ENCODE results near the gene LIMA1. TPM values are rescaled to one million over a fixed set of nuclear protein-coding genes. Genes with fewer than 3 reads are reported as not detected.
"Not testable (repeated sequence)": the region's sequence is repeated elsewhere in the genome, so short reads cannot be mapped to it uniquely, and the experiment has no call there.

LIMA1 gene
- total RNA-seq, 1 donor from 2014 or later = 25.5 TPM

- H3K4me3 Mint-ChIP-seq = no peak overlapping the region
- no peaks in the 10 kb centered on the region for H3K27me3 Mint-ChIP-seq (ENCODE audit: low read depth)
- DNase-seq (ENCODE audit: low read depth, low spot score) = no peak
- H3K36me3 Mint-ChIP-seq (ENCODE audit: low read depth) = no peaks in the 10 kb centered on the region
- H3K9me3 Mint-ChIP-seq = no peaks in the 10 kb centered on the region
- H3K4me1 Mint-ChIP-seq = no peaks in the 10 kb centered on the region
- no peak for TF ChIP-seq CTCF (conservative IDR thresholded peaks at IDR 0.05)
- H3K27ac Mint-ChIP-seq (ENCODE audit: unreplicated experiment) = no peak overlapping the region
Measured at GRCh38 chr12:50252977-50253602, 30.2 kb downstream of the LIMA1 start.

- TF ChIP-seq CTCF (conservative IDR thresholded peaks at IDR 0.05) = no peak
- Mint-ChIP-seq H3K36me3 (ENCODE audit: low read depth) (no peaks in the 10 kb centered on the region), H3K27me3 (ENCODE audit: low read depth) (no peaks in the 10 kb centered on the region), H3K27ac (ENCODE audit: unreplicated experiment) (no peak overlapping the region), H3K4me3 (no peak overlapping the region), H3K9me3 (no peaks in the 10 kb centered on the region), H3K4me1 (no peaks in the 10 kb centered on the region)
- no peak for DNase-seq (ENCODE audit: low read depth, low spot score)
Measured at GRCh38 chr12:50251619-50252252, 31.6 kb downstream of the LIMA1 start.

GRCh38 chr12:50249464-50250182 is 33.7 kb downstream of the LIMA1 start:
- H3K27me3 Mint-ChIP-seq (ENCODE audit: low read depth) = no peaks in the 10 kb centered on the region
- no peaks in the 10 kb centered on the region for H3K36me3 Mint-ChIP-seq (ENCODE audit: low read depth)
- H3K4me1 Mint-ChIP-seq = no peaks in the 10 kb centered on the region
- TF ChIP-seq CTCF (conservative IDR thresholded peaks at IDR 0.05) = no peak
- no peak overlapping the region for H3K4me3 Mint-ChIP-seq
- H3K27ac Mint-ChIP-seq (ENCODE audit: unreplicated experiment) = no peak overlapping the region
- no peak for DNase-seq (ENCODE audit: low read depth, low spot score)
- H3K9me3 Mint-ChIP-seq = no peaks in the 10 kb centered on the region

- no peaks in the 10 kb centered on the region for H3K36me3 Mint-ChIP-seq (ENCODE audit: low read depth)
- H3K4me3 Mint-ChIP-seq = no peak overlapping the region
- no peak overlapping the region for H3K27ac Mint-ChIP-seq (ENCODE audit: unreplicated experiment)
- H3K27me3 Mint-ChIP-seq (ENCODE audit: low read depth) = no peaks in the 10 kb centered on the region
- H3K4me1 Mint-ChIP-seq = no peaks in the 10 kb centered on the region
- DNase-seq (ENCODE audit: low read depth, low spot score) = no peak
- no peak for TF ChIP-seq CTCF (conservative IDR thresholded peaks at IDR 0.05)
- no peaks in the 10 kb centered on the region for H3K9me3 Mint-ChIP-seq
Measured at GRCh38 chr12:50248883-50249282, 34.4 kb downstream of the LIMA1 start.

- Mint-ChIP-seq H3K4me3 (no peak overlapping the region), H3K4me1 (no peaks in the 10 kb centered on the region), H3K36me3 (ENCODE audit: low read depth) (no peaks in the 10 kb centered on the region), H3K9me3 (no peaks in the 10 kb centered on the region), H3K27ac (ENCODE audit: unreplicated experiment) (no peak overlapping the region), H3K27me3 (ENCODE audit: low read depth) (no peaks in the 10 kb centered on the region)
- TF ChIP-seq CTCF (conservative IDR thresholded peaks at IDR 0.05) = no peak
- no peak for DNase-seq (ENCODE audit: low read depth, low spot score)
Measured at GRCh38 chr12:50248411-50248810, 34.9 kb downstream of the LIMA1 start.

- not testable (repeated sequence) for H3K36me3 Mint-ChIP-seq (ENCODE audit: low read depth); H3K9me3 Mint-ChIP-seq; H3K27ac Mint-ChIP-seq (ENCODE audit: unreplicated experiment); H3K4me1 Mint-ChIP-seq; H3K4me3 Mint-ChIP-seq; DNase-seq (ENCODE audit: low read depth, low spot score); H3K27me3 Mint-ChIP-seq (ENCODE audit: low read depth)
Measured at GRCh38 chr12:50247665-50248064, 35.7 kb downstream of the LIMA1 start.

Measured in neural crest cell (in vitro differentiated cells).